ENCODE results near the gene HELZ.
"Not testable (repeated sequence)": the region's sequence is repeated elsewhere in the genome, so short reads cannot be mapped to it uniquely, and the experiment has no call there.

Gene HELZ

GRCh38 chr17:67266496-67266895 lies 21.5 kb upstream of the HELZ start:
- DNase-seq = no peak

- no peak for DNase-seq
Measured at GRCh38 chr17:67265436-67266019, 20.5 kb upstream of the HELZ start.

DNA sequence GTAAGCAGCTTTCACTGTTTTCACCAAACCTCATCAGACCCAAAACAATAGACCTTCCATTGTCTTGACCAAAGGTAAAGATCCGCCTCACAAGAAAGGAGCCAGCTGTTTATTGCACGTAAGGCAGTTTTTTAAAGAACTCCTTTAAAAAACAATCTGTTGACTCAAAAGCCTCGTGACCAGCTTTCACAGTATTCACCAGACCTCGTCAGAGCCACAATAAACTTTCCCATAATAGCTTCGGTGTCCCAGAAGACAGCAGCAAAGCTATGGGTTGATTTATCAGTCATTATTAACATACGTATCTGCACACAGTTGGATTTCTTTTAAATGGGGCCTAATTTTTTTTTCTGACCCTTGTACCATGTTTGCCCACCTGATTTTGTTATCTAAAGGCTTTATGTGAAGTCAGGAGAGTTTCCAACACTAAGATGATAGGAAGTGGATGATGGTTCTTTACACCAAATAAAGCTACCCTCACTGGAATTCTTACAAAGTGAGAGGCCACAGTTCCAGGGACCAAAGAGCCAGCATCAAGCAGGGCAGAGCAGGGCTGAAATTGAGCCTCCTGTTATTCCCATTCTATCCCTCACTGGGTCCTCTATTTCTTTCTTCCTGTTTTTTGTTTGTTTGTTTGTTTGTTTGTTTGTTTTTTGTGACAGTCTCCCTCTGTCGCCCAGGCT lies 17.6 kb upstream of the HELZ start:
- DNase-seq = no peak

DNA sequence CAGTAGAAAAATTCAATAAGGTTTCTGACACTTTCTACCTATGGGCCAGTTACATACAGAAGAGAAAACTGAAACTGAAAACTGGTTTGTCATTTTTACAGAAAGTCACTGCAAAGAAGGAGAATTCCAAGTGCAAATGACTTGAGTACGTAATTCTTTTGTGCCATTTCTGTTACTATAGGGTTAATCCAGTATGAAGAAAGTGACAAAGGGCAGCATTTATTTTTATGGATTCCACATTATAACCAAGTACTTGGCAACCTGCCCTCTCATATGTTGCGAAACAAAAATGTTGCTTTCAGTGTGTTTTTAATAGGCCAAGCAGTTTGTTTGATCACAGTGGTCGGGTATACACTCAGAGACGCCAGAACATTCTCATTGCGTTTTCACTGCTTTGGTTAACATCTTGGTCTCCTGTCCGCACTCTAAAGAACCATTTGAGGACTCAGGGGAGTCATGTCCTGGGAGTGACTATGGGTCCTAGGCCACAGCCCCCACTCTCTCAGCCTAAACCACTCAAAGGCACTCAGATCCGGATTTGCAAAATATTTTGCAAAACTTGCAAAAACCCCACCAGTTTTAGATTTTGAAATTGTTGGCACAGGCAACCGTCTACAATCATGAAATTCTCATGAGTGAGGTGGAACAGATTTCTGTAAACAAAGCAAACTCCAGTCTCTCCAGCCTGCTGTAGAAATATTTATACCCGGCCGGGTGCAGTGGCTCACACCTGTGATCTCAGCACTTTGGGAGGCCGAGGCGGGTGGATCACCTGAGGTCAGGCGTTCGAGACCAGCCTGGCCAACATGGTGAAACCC lies 15.4 kb upstream of the HELZ start:
- peak in 1 of 5 donors; percentile 33 for DNase-seq

- peak in 1 of 5 donors; percentile 61 for DNase-seq
Measured at GRCh38 chr17:67258821-67259468, 13.9 kb upstream of the HELZ start.

DNA sequence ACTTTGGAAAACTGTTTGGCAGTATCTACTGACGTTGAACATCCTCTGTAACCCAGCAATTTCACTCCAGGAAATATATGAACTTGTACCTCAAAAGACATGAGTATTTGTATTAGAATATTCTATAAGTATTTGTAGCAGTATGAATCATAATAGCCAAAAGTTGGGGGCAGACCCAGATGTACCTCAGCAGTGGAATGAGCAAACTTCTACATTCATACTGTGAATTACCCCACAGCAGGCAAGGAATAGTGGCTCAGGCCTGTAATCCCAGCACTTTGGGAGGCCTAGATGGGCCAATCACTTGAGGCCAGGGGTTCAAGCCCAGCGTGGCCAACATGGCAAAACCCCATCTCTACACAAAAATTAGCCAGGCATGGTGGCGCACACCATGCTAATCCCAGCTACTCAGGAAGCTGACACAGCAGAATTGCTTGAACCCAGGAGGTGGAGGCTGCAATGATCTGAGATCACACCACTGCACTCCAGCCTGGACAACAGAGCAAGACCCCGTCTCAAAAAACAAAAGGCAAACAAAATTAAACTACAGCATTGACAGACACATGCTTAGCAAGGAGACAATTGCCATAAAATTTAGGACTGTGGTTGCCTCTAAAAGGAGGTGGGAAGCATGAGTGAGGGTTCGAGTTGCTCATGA lies 11.2 kb upstream of the HELZ start:
- no peak for DNase-seq

DNA sequence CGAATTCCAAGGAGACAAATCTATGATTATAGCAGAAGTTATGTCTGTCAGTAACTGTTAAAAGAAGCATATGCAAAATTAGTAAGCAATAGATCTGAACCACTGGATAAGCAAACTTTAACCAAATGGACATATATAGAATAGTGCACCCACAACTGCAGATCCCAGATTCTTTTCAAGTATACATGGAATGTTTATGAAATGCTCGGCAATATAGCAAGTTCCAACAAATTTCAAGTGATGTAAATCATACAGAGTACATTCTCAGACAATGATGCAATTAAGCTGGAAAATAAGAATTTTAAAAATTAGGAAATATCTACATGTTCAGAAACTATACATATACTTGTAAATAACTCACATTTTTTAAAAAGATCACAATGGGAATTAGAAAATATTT lies 8.4 kb upstream of the HELZ start:
- DNase-seq = no peak

DNA sequence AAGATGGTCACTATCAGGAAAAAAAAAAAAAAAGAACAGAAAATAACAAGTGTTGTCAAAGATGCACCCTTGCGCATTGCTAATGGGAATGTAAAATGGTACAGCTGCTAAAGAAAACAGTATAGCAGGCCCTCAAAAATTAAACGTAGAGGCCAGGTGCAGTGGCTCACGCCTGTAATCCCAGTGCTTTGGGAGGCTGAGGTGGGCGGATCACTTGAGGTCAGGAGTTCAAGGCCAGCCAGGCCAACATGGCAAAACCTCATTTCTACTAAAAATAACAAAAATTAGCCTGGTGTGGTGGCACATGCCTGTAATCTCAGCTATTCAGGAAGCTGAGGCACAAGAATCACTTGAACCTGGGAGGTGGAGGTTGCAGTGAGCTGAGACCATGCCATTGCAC lies 6.6 kb upstream of the HELZ start:
- DNase-seq = not testable (repeated sequence)

DNA sequence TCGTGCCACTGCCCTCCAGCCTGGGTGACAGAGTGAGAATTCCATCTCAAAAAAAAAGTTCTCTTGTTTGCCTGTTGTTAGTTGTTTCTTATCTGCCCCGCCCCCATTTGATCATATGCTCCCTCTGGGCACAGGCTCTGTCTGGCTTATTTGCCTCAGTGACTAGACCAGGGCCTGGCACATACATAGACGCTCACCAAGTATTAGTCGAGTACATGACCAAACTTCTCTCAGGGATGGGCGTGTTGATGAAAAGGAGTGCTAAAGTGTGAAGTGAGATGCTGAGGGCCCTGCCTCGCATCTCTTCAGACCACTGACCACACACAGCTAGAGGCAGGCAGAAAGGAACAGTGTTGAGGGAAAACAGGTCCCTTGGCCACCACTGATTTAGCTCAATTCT lies 3.3 kb upstream of the HELZ start:
- no peak for DNase-seq

- no peak for DNase-seq
Measured at GRCh38 chr17:67247416-67247900, 2.5 kb upstream of the HELZ start.

DNA sequence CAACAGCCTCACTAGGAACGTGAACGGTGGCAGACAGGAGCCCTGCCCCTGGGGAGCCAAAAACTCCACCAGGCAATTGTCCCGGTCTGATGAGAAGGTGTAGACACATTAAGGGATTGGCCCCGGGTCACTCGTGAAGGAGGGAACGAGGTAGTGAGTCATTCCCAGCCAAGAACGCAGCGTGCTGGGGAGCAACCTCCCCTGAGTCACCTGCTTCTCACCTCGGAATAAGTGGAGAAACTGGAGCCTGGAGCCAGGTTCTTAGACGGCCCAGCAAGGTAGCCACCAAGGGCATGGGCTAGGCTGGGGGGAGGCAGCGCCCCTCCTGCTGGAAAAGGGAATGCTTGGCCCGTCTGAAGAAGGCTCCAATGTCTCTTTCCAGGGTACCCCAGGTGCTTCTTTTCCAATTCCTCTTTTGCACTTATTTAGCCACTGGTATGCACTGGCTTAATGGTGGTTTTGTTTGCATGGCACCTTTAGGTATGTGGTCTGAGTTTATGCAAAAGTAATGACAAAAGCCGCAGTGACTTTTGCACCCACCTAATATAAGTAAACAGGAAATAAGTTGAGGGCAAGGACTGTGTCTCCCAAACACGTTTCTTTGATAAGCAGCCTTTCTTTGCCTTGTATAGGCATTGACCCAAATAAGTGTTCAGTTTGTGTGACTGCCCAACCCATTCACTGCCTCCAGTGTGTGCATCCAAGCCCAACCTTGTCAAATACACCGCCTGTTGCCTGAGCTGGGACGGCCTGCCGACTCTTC lies 1.8 kb upstream of the HELZ start:
- DNase-seq = peak in 3 of 5 donors; percentile 19 to 70 (median 34)

DNA sequence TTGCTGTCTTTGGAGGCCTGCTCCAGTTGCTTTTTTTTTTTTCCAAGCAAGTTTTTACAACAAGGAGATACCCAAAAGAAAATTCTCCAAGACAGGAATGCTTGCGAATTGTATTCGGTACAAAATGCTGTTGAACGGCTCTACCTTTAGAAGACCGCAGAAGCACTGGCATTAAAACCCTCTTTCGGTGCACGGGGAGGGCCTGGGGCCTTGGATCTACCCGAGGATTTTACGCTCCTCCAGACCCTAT lies 1.3 kb upstream of the HELZ start:
- DNase-seq = no peak

DNA sequence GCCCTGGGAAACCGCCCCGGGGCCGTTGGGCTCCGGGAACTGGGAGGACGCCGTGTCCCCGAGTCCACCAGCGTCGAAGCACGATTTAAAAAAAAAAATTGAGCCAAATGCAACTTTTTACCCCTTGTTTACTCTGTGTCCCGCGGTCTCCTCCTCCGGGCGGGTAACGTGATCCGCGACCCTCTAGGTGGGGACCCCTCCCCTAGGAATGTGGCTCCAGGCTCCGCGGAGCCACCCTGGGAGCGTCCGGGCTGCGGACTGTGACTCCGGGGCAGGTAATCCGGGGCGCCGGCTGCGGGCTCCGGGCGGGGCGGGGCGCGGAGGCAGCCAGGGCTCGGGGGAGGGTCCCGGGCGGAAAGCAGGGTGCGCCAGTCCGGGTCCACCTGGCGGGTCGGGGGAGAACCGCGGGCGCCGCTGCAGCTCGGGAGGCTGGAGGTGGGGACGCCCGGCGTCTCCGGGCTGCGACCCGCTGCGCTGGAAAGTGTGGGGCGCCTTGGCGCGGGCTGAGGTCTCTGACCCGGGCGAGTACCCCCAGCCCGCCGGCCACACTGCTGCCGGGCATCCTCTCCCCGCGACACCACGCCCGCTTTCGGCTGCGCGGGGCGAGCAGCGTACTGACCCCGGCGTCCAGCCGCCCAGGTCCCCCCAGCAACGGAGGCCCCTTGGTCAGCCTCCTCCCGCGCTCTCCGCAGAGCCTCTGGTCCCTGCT lies 852 bp upstream of the HELZ start:
- DNase-seq = peak; percentile 32 to 58 (median 38)

- DNase-seq = peak in 2 of 5 donors; percentile 9 to 12
Measured at GRCh38 chr17:67244431-67245072, 444 bp downstream of the HELZ start.

- no peak for DNase-seq
Measured at GRCh38 chr17:67243284-67243683, 1.7 kb downstream of the HELZ start.

DNA sequence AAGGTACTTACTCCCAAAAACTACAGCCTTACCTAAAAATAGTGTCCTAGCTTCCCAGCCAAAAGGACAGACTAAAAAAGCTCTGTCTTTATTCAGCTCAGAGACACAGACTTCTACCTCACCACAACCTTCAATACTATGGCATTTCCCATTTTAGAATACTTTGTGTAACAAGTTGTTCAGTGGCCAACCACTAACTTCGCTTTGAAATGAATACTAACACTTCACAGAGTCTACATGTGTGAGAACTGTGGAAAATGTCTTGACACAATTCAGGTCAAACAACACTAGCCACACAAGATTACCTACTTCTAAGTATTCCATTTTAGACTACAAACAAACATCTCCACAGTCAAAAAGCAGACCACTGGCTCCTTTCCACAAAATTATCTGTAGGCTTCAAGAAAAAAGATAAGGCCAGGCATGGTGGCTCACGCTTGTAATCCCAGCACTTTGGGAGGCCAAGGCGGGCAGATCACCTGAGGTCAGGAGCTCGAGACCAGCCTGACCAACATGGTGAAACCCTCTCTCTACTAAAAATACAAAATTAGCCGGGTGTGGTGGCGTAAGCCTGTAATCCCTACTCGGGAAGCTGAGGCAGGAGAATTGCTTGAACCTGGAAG lies 3.2 kb downstream of the HELZ start:
- DNase-seq = no peak

DNA sequence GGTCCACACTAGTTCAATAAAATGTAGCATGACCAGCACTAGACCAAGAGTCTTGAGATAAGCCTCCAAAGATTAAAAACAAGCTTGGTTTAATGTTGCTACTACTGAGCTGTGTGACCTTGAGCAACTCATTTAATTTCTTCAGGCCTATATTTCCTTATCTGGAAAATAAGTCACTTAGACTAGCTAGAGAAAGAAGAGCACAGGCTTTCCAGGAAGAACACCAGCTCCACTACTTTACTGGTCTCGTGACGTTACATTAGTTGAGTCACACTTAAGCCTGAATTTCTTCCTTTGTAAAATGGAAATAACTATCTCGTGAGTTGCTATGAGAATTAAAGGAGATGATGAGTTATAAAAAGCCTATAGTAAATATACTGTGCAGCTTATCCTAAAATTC lies 5.4 kb downstream of the HELZ start:
- DNase-seq = no peak

- no peak for DNase-seq
Measured at GRCh38 chr17:67238991-67239390, 6.0 kb downstream of the HELZ start.

- no peak for DNase-seq
Measured at GRCh38 chr17:67232441-67232840, 12.6 kb downstream of the HELZ start.

Measured in T-helper 1 cell (primary cell).